K562 (cell line): ENCODE data around the gene BAIAP3. TPM values are rescaled to one million over a fixed set of nuclear protein-coding genes. Genes with fewer than 3 reads are reported as not detected.

Source experiments
- ELF1 ChIP-seq: fragments of 200-800 bp; sonication (Bioruptor generic); IDR thresholded peaks from 2 replicates; pipeline ENCODE4 v1.6.1; 2016; ENCODE audit warnings: missing genetic modification characterization, missing compliant biosample characterization
- GABPA ChIP-seq: fragments of 200-800 bp; sonication (Bioruptor generic); conservative IDR thresholded peaks from 2 replicates; pipeline ENCODE4 v1.6.1; 2016; ENCODE audit warnings: low read depth, missing genetic modification characterization, missing compliant biosample characterization
- HMG20A ChIP-seq: fragments of 450-650 bp; formaldehyde crosslinking; conservative IDR thresholded peaks from 2 replicates; pipeline ENCODE4 v1.4.0; 2020; ENCODE audit warnings: mild to moderate bottlenecking, mixed read lengths
- MCM2 ChIP-seq: fragments of 450-650 bp; IDR thresholded peaks from 2 replicates; pipeline ENCODE4 v1.6.1; 2017; ENCODE audit warnings: low read depth, mild to moderate bottlenecking
- MYBL2 ChIP-seq, 2 experiments: fragments of 450-650 bp in 1 of 2; sonication (generic) in 1 of 2; formaldehyde crosslinking in 1 of 2; IDR thresholded peaks; 2 replicates each; pipeline versions ENCODE4 v1.6.1 to v1.8.1; 2017 to 2022; ENCODE audit warnings: borderline replicate concordance in 1 of 2, inconsistent platforms in 1 of 2, low read depth in 1 of 2, mild to moderate bottlenecking in 1 of 2, missing genetic modification reagents in 1 of 2, moderate library complexity in 1 of 2
- NRF1 ChIP-seq, 2 experiments: fragments of 450-650 bp; IDR thresholded peaks in 1 of 2; conservative IDR thresholded peaks in 1 of 2; 2 replicates each; pipeline ENCODE4 v1.6.1; 2014; ENCODE audit warnings: mild to moderate bottlenecking in 2 of 2
- POLR2H ChIP-seq: IDR thresholded peaks from 2 replicates; pipeline ENCODE4 v1.6.1; 2016; ENCODE audit warnings: missing genetic modification characterization, low read depth, mild to moderate bottlenecking, control low read depth, missing compliant biosample characterization, moderate library complexity
- RBBP5 ChIP-seq: fragments of 200-600 bp; sonication (generic); IDR thresholded peaks from 2 replicates; pipeline ENCODE4 v1.6.1; 2012; ENCODE audit warnings: borderline replicate concordance, mild to moderate bottlenecking, low read length, control low read depth, inconsistent platforms; ENCODE audit not compliant: insufficient read depth, poor library complexity, severe bottlenecking
- RBFOX2 ChIP-seq: fragments of 200-400 bp; formaldehyde crosslinking; IDR thresholded peaks from 2 replicates; pipeline ENCODE4 v1.6.1; 2017; ENCODE audit warnings: low read depth, mild to moderate bottlenecking, low read length, moderate library complexity
- TAF15 ChIP-seq: fragments of 200-400 bp; formaldehyde crosslinking; IDR thresholded peaks from 2 replicates; pipeline ENCODE4 v1.6.1; 2017; ENCODE audit warnings: mild to moderate bottlenecking, low read depth, low read length, moderate library complexity
- ZKSCAN8 ChIP-seq: fragments of 200-800 bp; sonication (Bioruptor generic); IDR thresholded peaks from 2 replicates; pipeline ENCODE4 v1.6.1; 2016; ENCODE audit warnings: missing genetic modification characterization, missing compliant biosample characterization
- ZSCAN29 ChIP-seq: fragments of 450-650 bp; IDR thresholded peaks from 2 replicates; pipeline ENCODE4 v1.6.1; 2017
- polyA plus RNA-seq, 8 experiments: library from polyadenylated mRNA; depleted of rRNA in 4 of 8; stranded (reverse) in 5 of 8; unstranded in 3 of 8; fragments of >200 nt; fragmentation: Nextera tagmentation in 2 of 8; fragmentation: Illumina TruSeq in 1 of 8; extraction: Ambion mirVana in 2 of 8; extraction: Trizol in 1 of 8; gene quantifications; 2 replicates each; pipeline versions ENCODE4 v1.2.1 to v1.2.3, GENCODE V29; 2011 to 2014; ENCODE audit warnings: inconsistent platforms in 1 of 8, missing spikeins in 1 of 8
- total RNA-seq, 7 experiments: library from RNA; depleted of rRNA in 6 of 7; stranded (reverse); fragments of >200 nt in 6 of 7; fragmentation: Illumina TruSeq in 2 of 7; extraction: Trizol in 2 of 7; gene quantifications; 2 replicates each; pipeline versions ENCODE4 v1.2.1 to v1.2.3, GENCODE V29; 2011 to 2021; ENCODE audit warnings: low replicate concordance in 1 of 7
- TF ChIP-seq, protein P1 (sequence below): fragments of 250-450 bp; sonication (Bioruptor Pico); IDR thresholded peaks from 2 replicates; pipeline ENCODE4 v1.5.0; 2020; ENCODE audit warnings: mild to moderate bottlenecking, borderline replicate concordance
- TF ChIP-seq, protein P2 (sequence below): fragments of 150-350 bp; IDR thresholded peaks from 2 replicates; pipeline ENCODE4 v1.6.1; 2014; ENCODE audit warnings: low read depth, mild to moderate bottlenecking, low read length, borderline replicate concordance
- TF ChIP-seq, protein P3 (sequence below): fragments of 450-650 bp; IDR thresholded peaks from 2 replicates; pipeline ENCODE4 v1.7.0; 2016; ENCODE audit warnings: borderline replicate concordance
- TF ChIP-seq, protein P4 (sequence below): fragments of 450-650 bp; IDR thresholded peaks from 2 replicates; pipeline ENCODE4 v1.6.1; 2016; ENCODE audit warnings: borderline replicate concordance

The BAIAP3 gene
- total and polyA plus RNA-seq, 9 of the 15 experiments (the other 6 are each of a cell fraction or from before 2014, with no cell fraction given): 0.03 to 4.5 (median 0.57) TPM; not detected in 1

DNA sequence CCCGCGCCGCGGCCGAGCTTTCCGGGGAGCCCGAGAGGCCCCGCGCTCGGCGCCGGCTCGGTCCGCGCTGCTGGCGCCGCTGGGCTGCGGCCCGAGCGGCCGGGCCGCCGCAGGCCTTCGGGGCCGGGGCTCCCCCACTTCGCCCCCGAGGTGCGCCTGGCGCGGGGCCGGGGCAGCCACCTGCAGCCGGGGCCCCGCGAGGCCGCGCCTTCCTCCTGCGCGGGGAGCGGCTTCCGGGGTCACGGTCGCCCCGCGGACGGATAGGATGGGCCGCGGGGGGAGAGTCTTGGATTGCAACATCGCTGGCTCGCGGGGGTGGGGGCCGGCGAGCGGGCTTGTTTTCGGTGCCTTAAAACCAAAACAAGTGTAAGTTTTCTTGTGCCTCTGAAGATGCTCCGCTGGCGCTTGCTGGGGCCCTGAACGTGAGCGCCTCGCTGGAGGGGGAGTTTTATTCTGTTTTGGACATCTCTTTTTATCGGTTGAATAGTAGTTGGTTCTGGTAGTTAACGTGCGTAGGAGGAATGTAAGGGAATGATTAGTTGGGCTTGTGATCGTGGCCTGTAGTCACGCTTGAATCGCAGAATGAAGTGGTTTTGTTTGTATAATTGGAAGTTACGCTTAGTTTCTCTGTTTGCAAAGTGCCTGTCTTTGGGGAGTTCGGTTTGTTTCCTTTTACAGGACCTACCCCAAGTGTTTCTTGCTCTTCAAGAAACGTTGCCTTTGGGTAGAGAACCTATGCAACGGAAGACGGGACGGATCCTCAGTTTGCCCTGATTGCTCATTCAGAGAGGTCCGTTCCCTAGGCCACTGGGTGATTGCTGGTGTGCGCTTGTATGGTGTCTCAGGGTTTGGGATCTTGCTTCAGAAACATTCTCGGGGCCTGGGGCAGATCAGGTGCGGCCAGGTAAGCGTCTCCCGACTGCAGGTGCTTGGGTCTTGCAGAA, 23.3 kb upstream of the BAIAP3 start (continued):
- TF ChIP-seq, protein P1, sequence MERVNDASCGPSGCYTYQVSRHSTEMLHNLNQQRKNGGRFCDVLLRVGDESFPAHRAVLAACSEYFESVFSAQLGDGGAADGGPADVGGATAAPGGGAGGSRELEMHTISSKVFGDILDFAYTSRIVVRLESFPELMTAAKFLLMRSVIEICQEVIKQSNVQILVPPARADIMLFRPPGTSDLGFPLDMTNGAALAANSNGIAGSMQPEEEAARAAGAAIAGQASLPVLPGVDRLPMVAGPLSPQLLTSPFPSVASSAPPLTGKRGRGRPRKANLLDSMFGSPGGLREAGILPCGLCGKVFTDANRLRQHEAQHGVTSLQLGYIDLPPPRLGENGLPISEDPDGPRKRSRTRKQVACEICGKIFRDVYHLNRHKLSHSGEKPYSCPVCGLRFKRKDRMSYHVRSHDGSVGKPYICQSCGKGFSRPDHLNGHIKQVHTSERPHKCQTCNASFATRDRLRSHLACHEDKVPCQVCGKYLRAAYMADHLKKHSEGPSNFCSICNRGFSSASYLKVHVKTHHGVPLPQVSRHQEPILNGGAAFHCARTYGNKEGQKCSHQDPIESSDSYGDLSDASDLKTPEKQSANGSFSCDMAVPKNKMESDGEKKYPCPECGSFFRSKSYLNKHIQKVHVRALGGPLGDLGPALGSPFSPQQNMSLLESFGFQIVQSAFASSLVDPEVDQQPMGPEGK (CRISPR knock-in tag): no peak
- TF ChIP-seq NRF1 (conservative IDR thresholded peaks at IDR 0.05 in 1 of 2, IDR thresholded peaks at IDR 0.05 in 1 of 2) (peak; percentile 29 to 34; a peak in 2 of 4 replicates), POLR2H (tag) (peak; percentile 43; the same call in 1 of the 2 replicates), ZKSCAN8 (no peak), MCM2 (no peak), HMG20A (CRISPR knock-in tag) (no peak), ELF1 (tag) (peak; percentile 75), RBBP5 (peak; percentile 20), GABPA (tag) (peak; percentile 75), ZSCAN29 (no peak), RBFOX2 (no peak), MYBL2 (IDR thresholded peaks at IDR 0.05; ENCODE audit: low read depth) (no peak), MYBL2 (CRISPR knock-in tag; IDR thresholded peaks at IDR 0.05; ENCODE audit: borderline replicate concordance) (no peak), TAF15 (no peak)
- TF ChIP-seq, protein P2, sequence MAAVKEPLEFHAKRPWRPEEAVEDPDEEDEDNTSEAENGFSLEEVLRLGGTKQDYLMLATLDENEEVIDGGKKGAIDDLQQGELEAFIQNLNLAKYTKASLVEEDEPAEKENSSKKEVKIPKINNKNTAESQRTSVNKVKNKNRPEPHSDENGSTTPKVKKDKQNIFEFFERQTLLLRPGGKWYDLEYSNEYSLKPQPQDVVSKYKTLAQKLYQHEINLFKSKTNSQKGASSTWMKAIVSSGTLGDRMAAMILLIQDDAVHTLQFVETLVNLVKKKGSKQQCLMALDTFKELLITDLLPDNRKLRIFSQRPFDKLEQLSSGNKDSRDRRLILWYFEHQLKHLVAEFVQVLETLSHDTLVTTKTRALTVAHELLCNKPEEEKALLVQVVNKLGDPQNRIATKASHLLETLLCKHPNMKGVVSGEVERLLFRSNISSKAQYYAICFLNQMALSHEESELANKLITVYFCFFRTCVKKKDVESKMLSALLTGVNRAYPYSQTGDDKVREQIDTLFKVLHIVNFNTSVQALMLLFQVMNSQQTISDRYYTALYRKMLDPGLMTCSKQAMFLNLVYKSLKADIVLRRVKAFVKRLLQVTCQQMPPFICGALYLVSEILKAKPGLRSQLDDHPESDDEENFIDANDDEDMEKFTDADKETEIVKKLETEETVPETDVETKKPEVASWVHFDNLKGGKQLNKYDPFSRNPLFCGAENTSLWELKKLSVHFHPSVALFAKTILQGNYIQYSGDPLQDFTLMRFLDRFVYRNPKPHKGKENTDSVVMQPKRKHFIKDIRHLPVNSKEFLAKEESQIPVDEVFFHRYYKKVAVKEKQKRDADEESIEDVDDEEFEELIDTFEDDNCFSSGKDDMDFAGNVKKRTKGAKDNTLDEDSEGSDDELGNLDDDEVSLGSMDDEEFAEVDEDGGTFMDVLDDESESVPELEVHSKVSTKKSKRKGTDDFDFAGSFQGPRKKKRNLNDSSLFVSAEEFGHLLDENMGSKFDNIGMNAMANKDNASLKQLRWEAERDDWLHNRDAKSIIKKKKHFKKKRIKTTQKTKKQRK: no peak
- TF ChIP-seq, protein P3, sequence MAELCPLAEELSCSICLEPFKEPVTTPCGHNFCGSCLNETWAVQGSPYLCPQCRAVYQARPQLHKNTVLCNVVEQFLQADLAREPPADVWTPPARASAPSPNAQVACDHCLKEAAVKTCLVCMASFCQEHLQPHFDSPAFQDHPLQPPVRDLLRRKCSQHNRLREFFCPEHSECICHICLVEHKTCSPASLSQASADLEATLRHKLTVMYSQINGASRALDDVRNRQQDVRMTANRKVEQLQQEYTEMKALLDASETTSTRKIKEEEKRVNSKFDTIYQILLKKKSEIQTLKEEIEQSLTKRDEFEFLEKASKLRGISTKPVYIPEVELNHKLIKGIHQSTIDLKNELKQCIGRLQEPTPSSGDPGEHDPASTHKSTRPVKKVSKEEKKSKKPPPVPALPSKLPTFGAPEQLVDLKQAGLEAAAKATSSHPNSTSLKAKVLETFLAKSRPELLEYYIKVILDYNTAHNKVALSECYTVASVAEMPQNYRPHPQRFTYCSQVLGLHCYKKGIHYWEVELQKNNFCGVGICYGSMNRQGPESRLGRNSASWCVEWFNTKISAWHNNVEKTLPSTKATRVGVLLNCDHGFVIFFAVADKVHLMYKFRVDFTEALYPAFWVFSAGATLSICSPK: no peak
- TF ChIP-seq, protein P4, sequence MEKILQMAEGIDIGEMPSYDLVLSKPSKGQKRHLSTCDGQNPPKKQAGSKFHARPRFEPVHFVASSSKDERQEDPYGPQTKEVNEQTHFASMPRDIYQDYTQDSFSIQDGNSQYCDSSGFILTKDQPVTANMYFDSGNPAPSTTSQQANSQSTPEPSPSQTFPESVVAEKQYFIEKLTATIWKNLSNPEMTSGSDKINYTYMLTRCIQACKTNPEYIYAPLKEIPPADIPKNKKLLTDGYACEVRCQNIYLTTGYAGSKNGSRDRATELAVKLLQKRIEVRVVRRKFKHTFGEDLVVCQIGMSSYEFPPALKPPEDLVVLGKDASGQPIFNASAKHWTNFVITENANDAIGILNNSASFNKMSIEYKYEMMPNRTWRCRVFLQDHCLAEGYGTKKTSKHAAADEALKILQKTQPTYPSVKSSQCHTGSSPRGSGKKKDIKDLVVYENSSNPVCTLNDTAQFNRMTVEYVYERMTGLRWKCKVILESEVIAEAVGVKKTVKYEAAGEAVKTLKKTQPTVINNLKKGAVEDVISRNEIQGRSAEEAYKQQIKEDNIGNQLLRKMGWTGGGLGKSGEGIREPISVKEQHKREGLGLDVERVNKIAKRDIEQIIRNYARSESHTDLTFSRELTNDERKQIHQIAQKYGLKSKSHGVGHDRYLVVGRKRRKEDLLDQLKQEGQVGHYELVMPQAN: peak; percentile 64; the same call in 1 of the 2 replicates
